LNCAP (cell line): Measurements from ENCODE around the gene TCF7L1.

Source experiments
- CTCF ChIP-seq: fragments of 450-650 bp; IDR thresholded peaks from 2 replicates; pipeline ENCODE4 v1.5.1; 2017; ENCODE audit warnings: mild to moderate bottlenecking

The TCF7L1 gene

GRCh38 chr2:85327822-85328617, 194.8 kb downstream of the TCF7L1 start, which contains the start of gene TGOLN2:
Gene TGOLN2 (minus strand): TSS chr2:85327989. CDS start chr2:85327962, 27 bp downstream.
- TF ChIP-seq CTCF: no peak

GRCh38 chr2:85329181-85329651, 196.0 kb downstream of the TCF7L1 start:
- no peak for TF ChIP-seq CTCF

- TF ChIP-seq CTCF: no peak
Observed at GRCh38 chr2:85330839-85331636, 197.8 kb downstream of the TCF7L1 start.

DNA sequence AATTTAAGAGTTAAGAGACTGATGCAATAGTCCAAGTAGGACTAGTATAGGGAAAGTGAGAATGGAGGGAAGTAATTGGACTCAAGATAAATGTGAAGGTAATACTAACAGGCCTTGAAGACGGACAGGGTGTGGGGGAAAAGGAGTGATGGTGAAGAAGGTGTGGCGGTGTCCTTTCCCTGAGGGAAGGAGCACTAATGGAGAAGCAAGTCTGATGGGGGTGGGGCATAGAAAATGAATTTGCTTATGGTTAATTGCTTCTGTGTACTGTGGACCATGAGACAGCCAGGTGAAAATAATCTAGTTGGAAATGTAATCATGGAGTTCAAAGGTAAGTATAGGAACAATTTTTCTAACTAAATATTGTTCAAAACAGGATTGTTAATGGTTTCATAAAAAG, 201.7 kb downstream of the TCF7L1 start:
- TF ChIP-seq CTCF: no peak

DNA sequence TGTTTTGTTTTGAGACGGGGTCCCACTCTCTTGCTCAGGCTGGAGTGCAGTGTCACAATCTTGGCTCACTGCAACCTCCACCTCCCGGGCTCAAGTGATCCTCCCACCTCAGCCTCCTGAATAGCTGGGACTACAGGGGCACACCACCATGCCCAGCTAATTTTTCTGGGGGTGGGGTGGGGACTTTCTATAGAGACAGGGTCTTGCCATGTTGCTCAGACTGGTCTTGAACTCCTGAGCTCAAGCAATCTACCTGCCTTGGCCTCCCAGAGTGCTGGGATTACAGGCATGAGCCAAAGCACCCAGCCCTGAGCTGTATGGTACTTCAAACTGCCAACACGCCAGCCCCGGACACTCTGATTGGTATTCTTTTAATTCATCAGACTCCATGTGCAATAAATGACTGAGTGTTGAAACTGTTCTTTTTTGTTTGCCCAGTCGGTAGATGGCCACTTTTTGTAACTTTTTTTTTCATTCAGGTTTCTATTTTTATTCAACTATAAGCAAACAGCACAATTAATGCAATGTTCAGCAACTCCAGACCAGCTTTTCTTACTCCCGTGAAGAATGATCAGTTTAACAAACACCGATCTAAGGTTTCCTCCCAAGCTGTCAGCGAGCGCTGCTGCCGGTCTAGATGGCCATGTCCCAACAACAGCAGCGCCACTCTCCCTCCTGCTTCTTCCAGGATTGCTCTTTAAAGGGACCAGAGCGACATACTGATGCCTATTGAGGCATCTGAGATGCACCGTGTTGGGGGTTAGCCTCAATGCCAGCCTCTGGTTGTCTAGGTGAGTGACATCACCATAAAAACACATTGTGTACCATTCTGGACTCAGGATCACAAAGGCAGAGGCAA, 207.1 kb downstream of the TCF7L1 start:
- TF ChIP-seq CTCF: no peak

DNA sequence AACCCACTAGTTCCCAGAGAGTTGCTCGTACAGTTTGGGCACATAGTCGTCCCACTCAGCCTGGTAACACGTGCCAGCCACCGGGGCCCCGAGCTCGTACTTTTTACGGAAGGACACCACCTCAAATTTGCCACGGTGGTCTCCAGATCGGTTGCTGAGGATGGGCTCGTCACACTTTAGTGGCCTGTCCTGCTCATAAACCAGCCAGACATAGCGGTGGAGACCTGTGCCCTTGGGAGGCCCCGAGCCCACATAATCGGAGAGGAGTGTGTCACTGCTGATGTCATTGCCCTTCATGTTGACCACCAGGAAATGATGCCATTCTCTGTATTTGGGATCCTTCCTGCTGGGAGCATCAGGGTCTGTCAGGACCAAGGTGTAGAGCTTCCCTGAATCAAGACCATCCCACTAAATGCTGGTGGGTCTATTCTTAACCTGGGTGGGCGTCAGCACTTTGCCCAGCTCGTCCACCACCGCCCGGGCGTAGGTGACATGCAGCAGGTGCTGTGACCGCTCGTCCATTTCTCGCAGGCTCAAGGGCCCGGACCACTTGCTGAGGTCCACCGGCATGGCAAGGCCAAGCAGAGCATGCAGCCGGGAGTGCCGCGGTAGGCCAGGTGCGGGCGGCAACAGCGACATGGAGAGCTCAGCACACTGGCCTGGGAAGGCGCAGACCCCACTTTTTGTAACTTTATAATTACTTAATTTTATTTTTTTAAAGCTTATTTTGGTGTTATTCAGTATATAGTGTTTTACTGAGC, 208.3 kb downstream of the TCF7L1 start:
- no peak for TF ChIP-seq CTCF
